VCaP (cell line): ENCODE measurements around the gene TEX35.

Experiments used
- H3K27ac ChIP-seq: fragments of 450-650 bp; 2 replicates; pipeline ENCODE4 v1.5.1; 2017
- CTCF ChIP-seq: fragments of 450-650 bp; conservative IDR thresholded peaks from 2 replicates; pipeline ENCODE4 v1.5.1; 2017; ENCODE audit warnings: mild to moderate bottlenecking, moderate library complexity

The TEX35 gene

GRCh38 chr1:178506669-178507068, 6.2 kb upstream of the TEX35 start:
- H3K27ac ChIP-seq = no peak overlapping the region
- TF ChIP-seq CTCF = no peak

GRCh38 chr1:178509414-178510007, 3.4 kb upstream of the TEX35 start:
- TF ChIP-seq CTCF = no peak
- no peak overlapping the region for H3K27ac ChIP-seq

- no peak overlapping the region for H3K27ac ChIP-seq
- TF ChIP-seq CTCF = no peak
Measured at GRCh38 chr1:178510155-178510554, 2.8 kb upstream of the TEX35 start.

- TF ChIP-seq CTCF = no peak
- peak overlapping the region; percentile 36 for H3K27ac ChIP-seq
Measured at GRCh38 chr1:178513278-178513983, 522 bp downstream of the TEX35 start.

- no peak for TF ChIP-seq CTCF
- H3K27ac ChIP-seq = no peak overlapping the region
Measured at GRCh38 chr1:178516110-178516509, 3.2 kb downstream of the TEX35 start.

GRCh38 chr1:178518894-178519293, 6.0 kb downstream of the TEX35 start:
- H3K27ac ChIP-seq = no peak overlapping the region
- no peak for TF ChIP-seq CTCF

GRCh38 chr1:178520803-178521202, 7.9 kb downstream of the TEX35 start:
- H3K27ac ChIP-seq = no peak overlapping the region
- no peak for TF ChIP-seq CTCF
